Hindlimb muscle (tissue), 1 donor: ENCODE data around the gene NUDT15. TPM values are rescaled to one million over a fixed set of nuclear protein-coding genes. Genes with fewer than 3 reads are reported as not detected.

Source experiments
- polyA plus RNA-seq: library from polyadenylated mRNA; unstranded; fragments of 120-200 nt; gene quantifications from one replicate; pipeline ENCODE4 v1.2.1, GENCODE V29; 2013; ENCODE audit not compliant: insufficient read length

NUDT15 gene
- polyA plus RNA-seq, 1 donor = 11.6 TPM

Other genes with a start within 250 kb of the NUDT15 start
- 58.5 TPM for gene SUCLA2, start 36.5 kb upstream of the NUDT15 start, polyA plus RNA-seq
- gene MED4, start 57.4 kb downstream of the NUDT15 start, polyA plus RNA-seq = 51.1 TPM
- 329 TPM for gene ITM2B, start 195.5 kb downstream of the NUDT15 start, polyA plus RNA-seq